ENCODE measurements around the gene CD38. TPM values are rescaled to one million over a fixed set of nuclear protein-coding genes. Genes with fewer than 3 reads are reported as not detected.

CD38 gene
- total RNA-seq, 4 donors from 2014 or later: 3.0 to 12.1 (median 6.7) TPM

DNA sequence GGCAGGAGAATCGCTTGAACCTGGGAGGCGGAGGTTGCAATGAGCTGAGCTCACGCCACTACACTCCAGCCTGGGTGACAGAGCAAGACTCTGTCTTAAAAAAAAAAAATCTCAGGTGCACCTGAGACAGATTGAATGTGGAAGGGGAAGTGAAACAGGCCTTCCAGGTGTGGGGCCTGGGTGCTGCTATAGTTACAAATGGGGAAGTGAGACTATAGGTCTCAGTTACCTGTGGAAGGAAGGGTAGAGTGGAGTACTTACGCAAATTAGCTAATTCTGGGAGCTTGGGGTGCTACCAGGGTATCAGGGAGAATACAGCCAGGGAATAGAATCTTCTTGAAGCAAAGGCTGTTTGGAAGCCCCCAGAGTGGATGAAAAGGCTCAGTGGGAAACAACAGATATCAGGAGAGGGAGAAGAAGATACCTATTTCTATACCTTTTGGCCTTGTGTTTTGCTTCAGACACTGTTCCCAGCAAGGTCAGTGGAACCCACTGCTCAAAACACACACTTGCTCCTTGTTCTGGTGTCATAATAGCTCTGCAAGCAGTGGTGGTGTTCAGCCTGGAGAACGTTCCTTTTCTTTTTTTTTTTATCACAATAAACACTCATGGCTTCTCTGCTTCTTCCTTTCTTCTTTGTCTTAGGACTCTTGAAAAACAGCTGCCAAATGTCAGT, 7.0 kb downstream of the CD38 start:
- DNase-seq (ENCODE audit: low spot score in 2 of 2): no peak
- Histone ChIP-seq H3K4me3 (no peak overlapping the region), H3K36me3 (no peaks in the 10 kb centered on the region), H3K9me3 (no peaks in the 10 kb centered on the region), H3K27me3 (no peaks in the 10 kb centered on the region), H3K4me1 (peaks cover 0 to under 1% (median 0%) of the 10 kb centered on the region in 4 donors), H3K27ac (no peak overlapping the region)
- 79 to 88% methylated on average over 5 of the region's 5 CpGs for WGBS, 2 donors
- TF ChIP-seq EP300 (IDR thresholded peaks at IDR 0.05): no peak
- TF ChIP-seq POLR2A (IDR thresholded peaks at IDR 0.05): no peak
- TF ChIP-seq, protein P1, sequence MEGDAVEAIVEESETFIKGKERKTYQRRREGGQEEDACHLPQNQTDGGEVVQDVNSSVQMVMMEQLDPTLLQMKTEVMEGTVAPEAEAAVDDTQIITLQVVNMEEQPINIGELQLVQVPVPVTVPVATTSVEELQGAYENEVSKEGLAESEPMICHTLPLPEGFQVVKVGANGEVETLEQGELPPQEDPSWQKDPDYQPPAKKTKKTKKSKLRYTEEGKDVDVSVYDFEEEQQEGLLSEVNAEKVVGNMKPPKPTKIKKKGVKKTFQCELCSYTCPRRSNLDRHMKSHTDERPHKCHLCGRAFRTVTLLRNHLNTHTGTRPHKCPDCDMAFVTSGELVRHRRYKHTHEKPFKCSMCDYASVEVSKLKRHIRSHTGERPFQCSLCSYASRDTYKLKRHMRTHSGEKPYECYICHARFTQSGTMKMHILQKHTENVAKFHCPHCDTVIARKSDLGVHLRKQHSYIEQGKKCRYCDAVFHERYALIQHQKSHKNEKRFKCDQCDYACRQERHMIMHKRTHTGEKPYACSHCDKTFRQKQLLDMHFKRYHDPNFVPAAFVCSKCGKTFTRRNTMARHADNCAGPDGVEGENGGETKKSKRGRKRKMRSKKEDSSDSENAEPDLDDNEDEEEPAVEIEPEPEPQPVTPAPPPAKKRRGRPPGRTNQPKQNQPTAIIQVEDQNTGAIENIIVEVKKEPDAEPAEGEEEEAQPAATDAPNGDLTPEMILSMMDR (IDR thresholded peaks at IDR 0.05): no peak

DNA sequence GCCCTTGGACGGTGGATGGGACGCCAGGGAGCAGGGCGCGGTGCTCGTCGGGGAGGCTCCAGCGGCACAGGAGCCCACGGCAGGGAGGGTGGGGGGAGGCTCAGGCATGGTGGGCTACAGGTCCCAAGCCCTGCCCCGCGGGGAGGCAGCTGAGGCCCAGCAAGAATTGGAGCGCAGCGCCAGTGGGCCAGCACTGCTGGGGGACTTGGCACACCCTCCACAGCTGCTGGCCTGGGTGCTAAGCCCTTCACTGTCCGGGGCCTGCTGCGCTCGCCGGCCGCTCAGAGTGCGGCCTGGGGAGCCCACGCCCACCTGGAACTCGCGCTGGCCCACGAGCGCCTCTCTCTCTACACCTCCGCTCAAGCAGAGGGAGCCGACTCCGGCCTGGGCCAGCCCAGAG, 8.6 kb downstream of the CD38 start:
- no peak for TF ChIP-seq POLR2A (IDR thresholded peaks at IDR 0.05)
- no peak for TF ChIP-seq EP300 (IDR thresholded peaks at IDR 0.05)
- TF ChIP-seq, protein P1 (IDR thresholded peaks at IDR 0.05): no peak
- H3K9me3 ChIP-seq: no peaks in the 10 kb centered on the region
- no peak for DNase-seq (ENCODE audit: low spot score in 2 of 2)
- WGBS, 2 donors: 94 to 96% methylated on average over 10 to 14 of the region's 26 CpGs
- no peaks in the 10 kb centered on the region for H3K27me3 ChIP-seq
- H3K4me1 ChIP-seq: no peaks in the 10 kb centered on the region
- no peak overlapping the region for H3K4me3 ChIP-seq
- H3K27ac ChIP-seq: no peak overlapping the region
- H3K36me3 ChIP-seq: no peaks in the 10 kb centered on the region

DNA sequence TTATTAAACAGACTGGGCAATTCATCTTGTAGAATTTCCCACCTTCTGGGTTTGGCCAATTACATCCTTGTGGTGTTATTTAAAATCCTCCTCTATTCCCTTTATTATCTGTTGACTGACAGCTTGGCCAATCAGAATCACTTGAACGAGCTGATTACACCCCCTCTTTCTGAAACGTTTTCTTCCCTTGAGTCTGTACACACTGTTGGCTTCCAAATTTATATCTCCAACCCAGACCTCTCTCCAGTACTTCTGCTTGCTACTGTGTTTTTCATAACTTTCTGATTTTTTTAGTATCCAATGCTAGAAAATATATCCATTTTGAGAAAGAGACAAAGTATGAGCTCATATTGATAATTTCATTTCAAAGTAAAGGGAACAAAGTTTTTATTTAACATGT, 14.8 kb downstream of the CD38 start:
- no peaks in the 10 kb centered on the region for H3K36me3 ChIP-seq
- H3K27ac ChIP-seq: no peak overlapping the region
- no peaks in the 10 kb centered on the region for H3K4me1 ChIP-seq
- TF ChIP-seq, protein P1 (IDR thresholded peaks at IDR 0.05): no peak
- TF ChIP-seq POLR2A (IDR thresholded peaks at IDR 0.05): no peak
- no peak for TF ChIP-seq EP300 (IDR thresholded peaks at IDR 0.05)
- DNase-seq (ENCODE audit: low spot score in 2 of 2): no peak
- H3K4me3 ChIP-seq: no peak overlapping the region
- no peaks in the 10 kb centered on the region for H3K9me3 ChIP-seq
- no peaks in the 10 kb centered on the region for H3K27me3 ChIP-seq
- 25 to 32% methylated on average over 2 of the region's 2 CpGs for WGBS, 2 donors

DNA sequence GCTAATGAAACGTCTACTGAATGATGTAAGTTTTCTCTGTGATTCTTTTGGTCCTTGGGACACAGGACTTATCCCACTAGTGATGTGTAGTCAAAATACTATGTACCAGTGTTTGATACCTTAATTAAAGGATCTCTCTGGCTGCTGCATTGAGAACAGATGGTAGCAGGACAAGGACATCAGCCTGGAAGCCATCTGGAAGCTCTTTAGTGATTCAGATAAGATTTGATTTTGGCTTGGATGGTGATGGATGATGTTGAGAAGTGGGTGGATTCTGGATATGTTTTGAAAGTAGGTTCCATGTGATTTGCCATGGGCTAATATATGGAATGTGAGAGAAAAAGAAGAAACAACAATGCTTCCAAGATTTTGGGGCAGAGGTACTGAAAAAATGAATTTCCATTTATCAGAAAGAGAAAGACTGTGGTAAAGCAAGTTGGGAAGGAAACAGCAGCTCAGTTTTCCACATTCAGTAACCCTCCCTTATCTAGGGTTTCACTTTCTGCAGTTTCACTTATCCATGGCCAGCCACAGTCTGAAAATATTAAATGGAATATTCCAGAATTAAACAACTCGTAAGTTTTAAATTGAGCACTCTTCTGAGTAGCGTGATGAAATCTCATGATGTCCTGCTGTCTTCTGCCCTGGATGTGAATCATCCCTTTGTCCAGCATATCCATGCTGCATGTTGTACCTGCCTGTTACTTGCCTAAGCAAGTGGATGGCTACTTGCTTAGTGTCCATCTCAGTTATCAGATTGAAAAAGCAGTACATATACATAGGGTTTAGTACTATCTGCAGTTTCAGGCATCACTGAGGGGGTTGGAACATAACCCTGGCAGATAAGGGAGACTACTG, 15.6 kb downstream of the CD38 start:
- Histone ChIP-seq H3K27ac (no peak overlapping the region), H3K9me3 (no peaks in the 10 kb centered on the region), H3K4me3 (no peak overlapping the region), H3K27me3 (no peaks in the 10 kb centered on the region), H3K36me3 (no peaks in the 10 kb centered on the region), H3K4me1 (no peaks in the 10 kb centered on the region)
- TF ChIP-seq EP300 (IDR thresholded peaks at IDR 0.05) (no peak), POLR2A (IDR thresholded peaks at IDR 0.05) (no peak)
- TF ChIP-seq, protein P1 (IDR thresholded peaks at IDR 0.05): no peak
- 74 to 81% methylated on average over 3 of the region's 3 CpGs for WGBS, 2 donors
- DNase-seq (ENCODE audit: low spot score in 2 of 2): no peak

DNA sequence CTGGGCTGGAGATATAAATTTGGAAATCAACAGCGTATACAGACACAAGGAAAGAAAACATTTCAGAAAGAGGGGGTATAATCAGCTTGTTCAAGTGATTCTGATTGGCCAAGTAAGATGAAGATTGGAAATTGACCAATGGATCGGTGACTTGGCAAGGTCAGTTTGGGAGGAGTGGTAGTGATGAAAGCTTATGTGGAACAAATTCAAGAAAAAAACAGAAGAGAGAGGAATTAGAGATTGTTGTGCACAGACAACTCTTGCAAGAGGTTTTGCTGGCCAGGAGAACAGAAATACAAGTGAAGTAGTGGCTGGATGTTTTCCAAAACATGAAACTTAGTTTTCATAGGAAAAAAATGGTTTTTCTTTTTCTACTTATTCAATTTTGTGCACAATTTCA, 16.3 kb downstream of the CD38 start:
- TF ChIP-seq EP300 (IDR thresholded peaks at IDR 0.05): no peak
- no peak for TF ChIP-seq POLR2A (IDR thresholded peaks at IDR 0.05)
- TF ChIP-seq, protein P1 (IDR thresholded peaks at IDR 0.05): no peak
- H3K9me3 ChIP-seq: no peaks in the 10 kb centered on the region
- H3K27ac ChIP-seq: no peak overlapping the region
- no peaks in the 10 kb centered on the region for H3K4me1 ChIP-seq
- H3K27me3 ChIP-seq: no peaks in the 10 kb centered on the region
- 87 to 89% methylated on average over 2 of the region's 2 CpGs for WGBS, 2 donors
- H3K4me3 ChIP-seq: no peak overlapping the region
- H3K36me3 ChIP-seq: no peaks in the 10 kb centered on the region
- DNase-seq (ENCODE audit: low spot score in 2 of 2): no peak

Measured in tibial nerve (tissue), 4 donors.